Mesodermal cell (in vitro differentiated cells): ENCODE results near the gene TNFRSF13B.
"Not testable (repeated sequence)": the region's sequence is repeated elsewhere in the genome, so short reads cannot be mapped to it uniquely, and the experiment has no call there.

ENCODE experiments used
- H3K27ac ChIP-seq: 2 replicates; pipeline ENCODE4 v1.7.0; 2013; ENCODE audit warnings: mild to moderate bottlenecking, low read depth, low read length, moderate library complexity; ENCODE audit not compliant: severe bottlenecking
- H3K36me3 ChIP-seq: 2 replicates; pipeline ENCODE4 v1.7.1; 2013; ENCODE audit warnings: mild to moderate bottlenecking, low read length, moderate library complexity; ENCODE audit not compliant: control insufficient read depth, insufficient read depth
- H3K4me1 ChIP-seq: one replicate; pipeline ENCODE4 v1.7.1; 2013; ENCODE audit warnings: mild to moderate bottlenecking, low read length; ENCODE audit not compliant: insufficient read depth, control insufficient read depth, poor library complexity, severe bottlenecking
- H3K4me3 ChIP-seq: 2 replicates; pipeline ENCODE4 v1.7.0; 2013; ENCODE audit warnings: low read length, control low read depth, mild to moderate bottlenecking; ENCODE audit not compliant: insufficient read depth, poor library complexity, severe bottlenecking; ENCODE audit errors: extremely low read depth
- H3K9me3 ChIP-seq: 2 replicates; pipeline ENCODE4 v1.7.1; 2013; ENCODE audit warnings: mild to moderate bottlenecking, low read length, moderate library complexity; ENCODE audit not compliant: control insufficient read depth
- WGBS, 2 experiments: methylation state at CpG; one replicate each; pipeline ENCODE4 v1.1.5; 2013; ENCODE audit warnings: missing lambda C conversion rate in 2 of 2; ENCODE audit not compliant: insufficient coverage in 2 of 2; 5-methylcytosine and 5-hydroxymethylcytosine counted together

Gene TNFRSF13B

DNA sequence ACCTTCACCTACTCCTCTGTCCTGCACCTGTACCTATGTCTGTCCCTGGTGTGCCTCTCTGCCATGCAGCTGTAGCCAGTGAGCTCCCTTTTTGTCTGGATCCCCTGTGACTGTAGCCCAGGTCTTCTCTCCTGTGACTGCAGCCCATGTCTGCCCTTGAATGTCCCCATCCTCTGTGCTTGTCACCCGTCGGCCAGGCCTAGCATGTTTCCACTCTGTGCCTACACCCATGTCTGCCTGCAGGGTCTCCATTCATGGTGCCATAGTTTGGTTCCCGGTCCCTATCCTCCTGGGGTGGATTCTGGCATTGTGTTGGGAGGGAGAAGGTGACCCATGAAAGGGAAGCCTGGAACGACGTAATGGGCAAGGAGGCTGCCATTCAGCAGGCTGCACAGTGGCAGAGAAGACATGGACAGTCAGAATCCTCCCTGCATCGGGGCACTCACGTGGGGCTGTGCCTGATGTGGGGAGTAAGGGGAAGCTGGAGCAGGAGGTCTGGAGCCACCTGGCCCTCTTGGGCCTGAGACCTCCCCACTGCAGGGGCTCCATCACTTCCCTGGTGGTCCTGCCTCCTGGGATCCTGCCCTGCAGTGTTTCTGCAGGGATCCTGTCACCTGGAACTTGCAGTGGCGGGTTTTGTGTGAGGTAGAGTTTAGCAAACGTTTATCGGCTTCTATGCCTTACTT, 74.6 kb downstream of the TNFRSF13B start:
- WGBS, 2 experiments: 72 to 76% methylated on average over 4 to 5 of the region's 10 CpGs
- not testable (repeated sequence) for H3K9me3 ChIP-seq, H3K27ac ChIP-seq, H3K4me1 ChIP-seq, H3K4me3 ChIP-seq, H3K36me3 ChIP-seq

DNA sequence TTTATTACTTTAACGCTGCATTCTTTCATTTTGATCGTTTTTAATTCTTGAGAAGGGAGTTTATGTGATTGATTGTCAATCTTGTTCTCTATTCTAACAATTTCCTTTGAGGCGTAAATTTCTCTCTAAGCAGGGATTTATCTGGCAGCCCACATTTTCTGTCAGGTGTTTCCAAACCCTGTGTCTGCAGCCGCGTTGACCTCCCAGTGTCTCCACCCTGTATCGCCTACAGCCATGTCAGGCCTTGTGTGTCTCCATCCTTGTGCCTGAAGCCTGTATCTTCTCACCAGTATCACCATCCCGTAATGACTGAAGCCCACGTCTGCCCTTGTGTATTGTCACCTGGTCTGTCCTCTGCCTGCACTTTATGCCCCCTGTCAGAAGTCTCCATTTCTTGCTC, 75.7 kb downstream of the TNFRSF13B start:
- not testable (repeated sequence) for H3K36me3 ChIP-seq, H3K4me3 ChIP-seq, H3K9me3 ChIP-seq, H3K4me1 ChIP-seq, H3K27ac ChIP-seq
- WGBS, 2 experiments: 93 to 95% methylated on average over 6 to 8 of the region's 8 CpGs

DNA sequence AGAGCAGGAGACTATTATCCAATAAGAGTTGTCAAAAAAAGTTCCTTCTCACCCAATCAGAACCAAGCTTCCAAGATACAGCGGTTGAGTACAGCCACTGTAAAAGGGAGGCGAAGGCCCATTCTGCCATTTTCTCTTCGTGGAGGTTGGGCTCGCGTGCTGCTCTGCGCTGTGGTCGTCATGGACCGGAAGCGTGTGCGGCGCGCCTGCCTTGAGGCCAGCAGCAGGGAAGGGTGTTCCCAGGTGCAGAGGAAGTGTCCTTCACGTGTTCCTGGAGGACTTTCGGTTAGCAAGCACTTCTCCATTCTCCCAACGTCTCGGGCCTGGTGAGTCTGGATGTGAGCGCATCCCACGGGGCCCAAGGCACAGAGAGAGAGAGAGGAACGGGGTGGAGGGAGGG, 78.4 kb downstream of the TNFRSF13B start:
- H3K4me3 ChIP-seq, H3K27ac ChIP-seq, H3K9me3 ChIP-seq, H3K36me3 ChIP-seq, H3K4me1 ChIP-seq: not testable (repeated sequence)
- 94 to 95% methylated on average over 10 to 16 of the region's 19 CpGs for WGBS, 2 experiments

DNA sequence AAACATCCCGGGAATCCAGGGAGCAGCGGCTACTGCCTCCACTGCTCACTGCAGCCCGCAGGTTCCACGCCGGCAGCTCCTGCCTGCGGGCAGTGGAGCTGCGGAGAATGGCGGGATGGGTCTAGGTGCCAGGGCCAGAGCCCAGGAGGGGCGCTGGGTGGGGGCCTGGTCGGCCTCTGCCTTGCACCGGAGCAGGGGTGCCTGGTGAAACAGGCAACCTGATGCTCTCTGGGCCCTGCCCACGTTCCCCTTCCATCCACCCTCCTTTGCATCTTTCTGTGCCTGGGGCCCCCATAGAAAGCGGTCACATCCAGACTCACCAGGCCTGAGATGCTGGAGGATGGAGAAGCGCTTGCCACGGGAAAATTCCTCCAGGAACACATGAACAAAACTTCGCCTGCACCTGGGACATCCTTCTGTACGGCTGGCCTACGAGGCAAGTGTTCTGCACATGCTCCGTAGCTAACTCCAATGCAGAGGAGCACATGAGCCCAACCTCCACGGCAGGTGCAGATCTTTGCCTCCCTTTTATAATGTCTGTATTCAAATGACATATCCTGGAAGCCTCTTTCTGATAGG, 79.0 kb downstream of the TNFRSF13B start:
- H3K4me3 ChIP-seq, H3K36me3 ChIP-seq, H3K9me3 ChIP-seq, H3K4me1 ChIP-seq, H3K27ac ChIP-seq: not testable (repeated sequence)
- 80 to 93% methylated on average over 9 to 12 of the region's 20 CpGs for WGBS, 2 experiments

DNA sequence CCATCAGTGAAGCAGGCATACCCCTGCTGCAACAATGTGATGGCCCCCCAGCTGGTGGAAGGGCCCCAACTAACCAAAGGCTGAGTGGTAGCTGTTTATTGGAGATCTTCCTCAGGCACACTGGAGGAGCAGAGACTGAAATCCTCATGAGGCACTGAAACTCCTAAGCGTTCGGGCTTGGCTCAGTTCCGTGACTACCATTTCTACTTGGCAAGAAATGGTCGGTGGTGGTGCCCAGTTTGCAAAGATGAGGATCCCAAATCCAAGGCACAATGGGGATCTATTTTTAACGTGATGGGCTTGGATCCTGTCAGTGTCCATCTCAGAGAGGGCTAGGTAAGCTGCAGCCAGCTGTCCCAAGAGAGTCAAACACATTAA, 82.8 kb downstream of the TNFRSF13B start:
- H3K4me3 ChIP-seq: no peak overlapping the region
- H3K27ac ChIP-seq: no peak overlapping the region
- WGBS, 2 experiments: 91% methylated on average over 5 of the region's 5 CpGs
- no peaks in the 10 kb centered on the region for H3K36me3 ChIP-seq
- no peaks in the 10 kb centered on the region for H3K4me1 ChIP-seq
- H3K9me3 ChIP-seq: no peaks in the 10 kb centered on the region
